OCI-LY3 (cell line): ENCODE measurements around the gene ARL14EP.

ENCODE experiments used
- EZH2phosphoT487 ChIP-seq: fragments of 200-600 bp; shearing (Covaris generic); IDR thresholded peaks from 2 replicates; pipeline ENCODE4 v1.6.1; 2018; ENCODE audit warnings: antibody characterized with exemption, mixed run types, low read depth
- TF ChIP-seq, protein P1 (sequence below): fragments of 200-600, 300-600 bp; sonication (generic); IDR thresholded peaks from 2 replicates; pipeline ENCODE4 v1.5.1; 2014; ENCODE audit warnings: antibody characterized with exemption, low read length, low read depth

DNA sequence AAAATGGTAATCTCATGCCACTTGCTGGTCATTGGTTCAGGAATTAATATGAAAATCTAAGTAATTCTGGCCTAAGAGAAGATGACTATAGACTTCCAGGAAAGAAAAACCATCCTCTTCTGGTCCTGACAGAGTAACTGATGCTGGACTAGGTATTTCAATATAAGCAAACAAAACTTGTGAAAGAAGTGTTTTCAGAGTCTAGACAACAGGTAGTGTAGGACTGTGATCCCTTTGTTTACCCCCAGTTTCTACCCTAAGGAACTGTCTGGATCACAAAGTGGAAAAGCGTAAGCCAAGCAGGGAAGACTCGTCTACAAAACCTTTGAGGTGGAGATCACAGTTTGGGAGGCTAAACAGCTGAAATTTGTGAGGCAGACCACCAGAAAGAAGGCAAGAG lies 30.4 kb upstream of the ARL14EP start:
- TF ChIP-seq, protein P1, sequence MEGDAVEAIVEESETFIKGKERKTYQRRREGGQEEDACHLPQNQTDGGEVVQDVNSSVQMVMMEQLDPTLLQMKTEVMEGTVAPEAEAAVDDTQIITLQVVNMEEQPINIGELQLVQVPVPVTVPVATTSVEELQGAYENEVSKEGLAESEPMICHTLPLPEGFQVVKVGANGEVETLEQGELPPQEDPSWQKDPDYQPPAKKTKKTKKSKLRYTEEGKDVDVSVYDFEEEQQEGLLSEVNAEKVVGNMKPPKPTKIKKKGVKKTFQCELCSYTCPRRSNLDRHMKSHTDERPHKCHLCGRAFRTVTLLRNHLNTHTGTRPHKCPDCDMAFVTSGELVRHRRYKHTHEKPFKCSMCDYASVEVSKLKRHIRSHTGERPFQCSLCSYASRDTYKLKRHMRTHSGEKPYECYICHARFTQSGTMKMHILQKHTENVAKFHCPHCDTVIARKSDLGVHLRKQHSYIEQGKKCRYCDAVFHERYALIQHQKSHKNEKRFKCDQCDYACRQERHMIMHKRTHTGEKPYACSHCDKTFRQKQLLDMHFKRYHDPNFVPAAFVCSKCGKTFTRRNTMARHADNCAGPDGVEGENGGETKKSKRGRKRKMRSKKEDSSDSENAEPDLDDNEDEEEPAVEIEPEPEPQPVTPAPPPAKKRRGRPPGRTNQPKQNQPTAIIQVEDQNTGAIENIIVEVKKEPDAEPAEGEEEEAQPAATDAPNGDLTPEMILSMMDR, result no peak
- TF ChIP-seq EZH2phosphoT487, result no peak
